Measurements from ENCODE around the gene TNRC6C.

Gene TNRC6C

DNA sequence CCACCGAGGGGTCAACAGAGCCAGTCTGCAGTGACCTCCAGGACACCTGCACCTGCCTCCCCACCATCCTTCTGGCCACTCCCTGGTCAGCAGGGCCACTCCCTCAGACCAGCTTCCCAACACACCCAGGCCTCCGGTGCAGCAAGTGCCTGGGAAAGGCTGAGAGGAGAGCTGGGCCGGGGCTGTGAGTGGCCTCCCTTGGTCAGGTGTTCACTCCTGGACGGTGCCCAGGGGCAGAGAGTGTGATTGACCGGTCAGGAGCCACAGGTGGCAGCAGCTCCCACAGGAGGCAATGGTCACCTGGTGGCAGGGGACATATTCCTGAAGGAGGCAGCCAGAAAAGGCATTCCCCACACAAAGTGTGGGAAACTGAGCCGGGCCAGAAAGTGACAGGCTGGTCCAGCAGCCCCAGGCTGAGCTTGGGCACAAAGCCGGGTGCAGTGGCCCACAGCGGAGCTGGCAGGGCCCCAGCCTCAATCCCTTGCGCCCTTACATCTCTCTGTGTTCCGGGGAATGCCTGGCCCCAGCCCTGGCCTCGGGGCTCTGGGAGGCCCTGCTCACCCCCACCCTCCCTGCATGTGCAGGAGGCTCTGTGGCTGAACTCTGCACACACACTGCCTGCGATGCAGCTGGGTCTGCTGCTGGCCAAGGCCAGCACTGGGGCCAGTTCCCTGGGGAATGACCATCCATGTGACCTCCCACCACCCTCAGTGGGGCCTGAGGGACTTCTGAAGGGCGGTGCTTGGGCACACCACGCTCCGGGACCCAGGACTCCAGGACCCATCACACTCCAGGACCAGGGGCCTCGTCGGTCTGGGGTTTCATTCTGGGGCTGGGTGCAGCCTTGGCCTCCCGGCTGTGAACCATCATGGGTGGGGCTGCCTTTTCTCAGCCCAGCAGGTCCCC is 186.5 kb downstream of the TNRC6C start:
- Histone ChIP-seq H3K27me3 (ENCODE audit: insufficient read depth, low read length) (no peaks in the 10 kb centered on the region), H3K9ac (ENCODE audit: low read depth, low read length) (no peak overlapping the region), H3K27ac (ENCODE audit: low read depth, low read length) (no peak overlapping the region), H3K9me3 (ENCODE audit: insufficient read depth, low read depth, low read length) (no peaks in the 10 kb centered on the region), H3K36me3 (ENCODE audit: insufficient read depth, low read length) (no peaks in the 10 kb centered on the region), H3K4me3 (ENCODE audit: low read length) (no peak overlapping the region), H3K4me1 (ENCODE audit: insufficient read depth, low read length) (no peaks in the 10 kb centered on the region)
- whole genome bisulfite sequencing = 92% methylated on average over 18 of the region's 18 CpGs

DNA sequence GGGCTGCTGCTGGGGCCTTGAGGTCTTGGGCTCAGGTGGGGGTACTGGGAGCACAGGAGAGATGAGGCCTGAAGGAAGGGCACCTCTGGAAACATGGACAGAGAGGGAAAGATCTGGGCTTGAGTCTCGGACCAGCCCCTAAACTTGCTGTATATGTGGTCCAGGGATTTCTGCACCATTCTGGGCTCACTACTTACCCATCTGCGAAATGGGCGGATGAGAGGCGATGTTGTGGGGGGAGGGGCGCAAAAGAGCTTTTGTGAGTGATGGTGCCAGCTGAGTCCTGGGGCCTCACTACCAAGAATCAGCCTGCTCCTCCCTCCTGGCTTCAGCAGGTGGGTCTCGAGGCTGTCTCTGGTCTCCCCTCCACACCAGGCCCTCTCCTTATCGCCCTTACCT is 188.0 kb downstream of the TNRC6C start:
- Histone ChIP-seq H3K36me3 (ENCODE audit: insufficient read depth, low read length) (no peaks in the 10 kb centered on the region), H3K9ac (ENCODE audit: low read depth, low read length) (no peak overlapping the region), H3K27ac (ENCODE audit: low read depth, low read length) (no peak overlapping the region), H3K4me3 (ENCODE audit: low read length) (no peak overlapping the region), H3K27me3 (ENCODE audit: insufficient read depth, low read length) (no peaks in the 10 kb centered on the region), H3K9me3 (ENCODE audit: insufficient read depth, low read depth, low read length) (no peaks in the 10 kb centered on the region), H3K4me1 (ENCODE audit: insufficient read depth, low read length) (no peaks in the 10 kb centered on the region)
- WGBS = 93% methylated on average over 5 of the region's 7 CpGs

DNA sequence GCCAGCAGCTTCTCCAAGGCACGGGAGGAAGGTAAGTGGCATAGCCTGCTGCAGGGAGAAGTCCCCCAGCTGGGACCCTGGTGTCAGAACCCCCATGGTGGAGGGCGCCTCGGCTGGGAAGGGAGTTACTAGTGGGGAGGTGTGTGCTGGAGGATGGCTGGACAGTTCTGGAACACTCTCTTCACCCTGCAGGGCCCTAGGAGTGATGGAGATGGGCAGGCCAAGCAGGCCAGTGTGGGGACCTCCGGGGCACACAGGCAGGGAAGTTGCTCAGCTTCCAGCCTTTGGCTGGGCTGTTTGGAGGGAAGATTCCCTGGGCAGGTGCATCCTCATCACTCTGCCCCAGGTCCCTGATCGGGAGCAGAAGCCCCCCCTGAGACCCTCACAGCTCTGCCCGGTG is 188.4 kb downstream of the TNRC6C start:
- H3K9ac ChIP-seq (ENCODE audit: low read depth, low read length) = no peak overlapping the region
- H3K4me3 ChIP-seq (ENCODE audit: low read length) = no peak overlapping the region
- H3K27ac ChIP-seq (ENCODE audit: low read depth, low read length) = no peak overlapping the region
- H3K27me3 ChIP-seq (ENCODE audit: insufficient read depth, low read length) = no peaks in the 10 kb centered on the region
- no peaks in the 10 kb centered on the region for H3K9me3 ChIP-seq (ENCODE audit: insufficient read depth, low read depth, low read length)
- H3K36me3 ChIP-seq (ENCODE audit: insufficient read depth, low read length) = no peaks in the 10 kb centered on the region
- WGBS = 88% methylated on average over 6 of the region's 6 CpGs
- no peaks in the 10 kb centered on the region for H3K4me1 ChIP-seq (ENCODE audit: insufficient read depth, low read length)

DNA sequence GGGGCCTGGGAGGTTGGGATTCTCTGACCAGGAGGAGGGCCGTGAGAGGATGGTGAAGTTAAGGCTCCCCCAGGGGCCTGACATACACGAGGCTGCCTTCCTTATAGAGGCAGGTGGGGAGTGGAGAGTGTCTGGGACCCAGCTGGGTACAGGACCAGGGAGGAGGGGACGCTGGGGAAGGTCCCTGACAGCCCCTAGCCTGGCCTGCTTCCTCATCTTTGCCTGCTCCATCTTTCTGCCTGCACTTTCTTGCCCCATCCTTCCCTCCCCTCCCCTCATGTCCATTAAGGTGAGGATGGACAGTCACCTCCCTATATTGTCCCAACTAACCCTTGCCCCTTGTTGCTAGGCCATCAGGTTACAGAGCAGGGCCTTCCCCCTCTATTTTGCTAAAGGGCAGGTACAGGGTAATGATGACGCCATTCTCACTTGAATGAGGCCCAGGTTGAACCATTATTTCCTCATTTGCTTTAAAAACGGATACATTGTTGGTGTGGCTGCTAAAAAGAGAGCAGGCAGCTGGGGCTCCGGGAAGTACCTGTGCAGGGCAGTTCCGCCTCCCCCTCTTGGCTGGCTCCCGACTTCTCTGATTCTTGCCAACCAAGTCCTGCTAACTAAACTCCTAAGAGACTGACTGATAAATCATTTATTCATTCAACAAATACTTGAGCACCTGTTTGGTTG is 189.0 kb downstream of the TNRC6C start:
- no peak overlapping the region for H3K4me3 ChIP-seq (ENCODE audit: low read length)
- no peaks in the 10 kb centered on the region for H3K36me3 ChIP-seq (ENCODE audit: insufficient read depth, low read length)
- no peaks in the 10 kb centered on the region for H3K9me3 ChIP-seq (ENCODE audit: insufficient read depth, low read depth, low read length)
- no peak overlapping the region for H3K27ac ChIP-seq (ENCODE audit: low read depth, low read length)
- no peak overlapping the region for H3K9ac ChIP-seq (ENCODE audit: low read depth, low read length)
- WGBS = 79% methylated on average over 8 of the region's 8 CpGs
- H3K27me3 ChIP-seq (ENCODE audit: insufficient read depth, low read length) = no peaks in the 10 kb centered on the region
- no peaks in the 10 kb centered on the region for H3K4me1 ChIP-seq (ENCODE audit: insufficient read depth, low read length)

DNA sequence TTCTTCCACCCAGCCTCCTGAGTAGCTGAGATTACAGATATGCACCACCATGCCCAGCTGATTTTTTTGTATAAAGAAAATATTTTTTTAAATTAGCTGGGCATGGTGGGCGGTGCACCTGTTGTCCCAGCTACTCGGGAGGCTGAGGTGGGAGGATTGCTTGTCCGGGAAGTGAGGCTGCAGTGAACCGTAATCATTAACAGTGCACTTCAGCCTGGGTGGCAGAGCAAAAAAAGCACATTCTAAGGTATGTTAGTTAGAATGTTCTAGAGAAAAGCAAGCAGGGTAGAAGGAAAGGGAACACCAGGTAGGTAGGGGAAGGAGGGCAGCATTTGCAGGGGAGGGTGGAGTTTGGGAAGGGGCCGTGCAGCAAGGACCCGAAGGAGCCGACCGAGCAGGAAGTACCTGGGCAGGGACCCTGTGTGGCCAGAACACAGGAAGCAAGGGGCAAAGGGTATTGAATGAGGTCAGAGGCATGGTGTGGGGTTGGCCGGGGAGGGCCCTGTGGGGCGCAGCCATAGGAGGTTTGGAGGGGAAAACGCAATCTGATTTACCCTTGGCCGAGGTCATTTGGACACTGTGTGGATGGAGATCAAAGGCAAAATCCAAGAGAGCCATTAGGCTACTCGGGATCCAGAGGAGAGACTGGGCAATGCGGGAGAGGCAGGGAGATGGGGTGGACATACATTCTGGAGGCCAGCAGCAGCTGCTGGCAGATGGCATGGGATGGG is 189.9 kb downstream of the TNRC6C start:
- Histone ChIP-seq H3K9me3 (ENCODE audit: insufficient read depth, low read depth, low read length) (no peaks in the 10 kb centered on the region), H3K27me3 (ENCODE audit: insufficient read depth, low read length) (no peaks in the 10 kb centered on the region), H3K27ac (ENCODE audit: low read depth, low read length) (no peak overlapping the region), H3K36me3 (ENCODE audit: insufficient read depth, low read length) (no peaks in the 10 kb centered on the region), H3K4me1 (ENCODE audit: insufficient read depth, low read length) (no peaks in the 10 kb centered on the region), H3K9ac (ENCODE audit: low read depth, low read length) (no peak overlapping the region), H3K4me3 (ENCODE audit: low read length) (no peak overlapping the region)
- WGBS = 90% methylated on average over 14 of the region's 14 CpGs

- Histone ChIP-seq H3K4me3 (ENCODE audit: low read length) (no peak overlapping the region), H3K9me3 (ENCODE audit: insufficient read depth, low read depth, low read length) (no peaks in the 10 kb centered on the region), H3K36me3 (ENCODE audit: insufficient read depth, low read length) (no peaks in the 10 kb centered on the region), H3K27me3 (ENCODE audit: insufficient read depth, low read length) (no peaks in the 10 kb centered on the region), H3K4me1 (ENCODE audit: insufficient read depth, low read length) (no peaks in the 10 kb centered on the region), H3K27ac (ENCODE audit: low read depth, low read length) (no peak overlapping the region), H3K9ac (ENCODE audit: low read depth, low read length) (no peak overlapping the region)
- WGBS = 90% methylated on average over 7 of the region's 7 CpGs
These were observed 193.1 kb downstream of the TNRC6C start for GRCh38 chr17:78151514-78152008.

GRCh38 chr17:78154903-78155811 is 196.7 kb downstream of the TNRC6C start:
- Histone ChIP-seq H3K9ac (ENCODE audit: low read depth, low read length) (no peak overlapping the region), H3K4me3 (ENCODE audit: low read length) (no peak overlapping the region), H3K27me3 (ENCODE audit: insufficient read depth, low read length) (no peaks in the 10 kb centered on the region), H3K27ac (ENCODE audit: low read depth, low read length) (no peak overlapping the region), H3K9me3 (ENCODE audit: insufficient read depth, low read depth, low read length) (no peaks in the 10 kb centered on the region), H3K4me1 (ENCODE audit: insufficient read depth, low read length) (no peaks in the 10 kb centered on the region), H3K36me3 (ENCODE audit: insufficient read depth, low read length) (no peaks in the 10 kb centered on the region)
- 92% methylated on average over 10 of the region's 11 CpGs for WGBS

Measured in HUES64 (cell line).